H1 (cell line): ENCODE measurements around the gene BPIFB2. TPM values are rescaled to one million over a fixed set of nuclear protein-coding genes. Genes with fewer than 3 reads are reported as not detected.
A peak's percentile ranks its signal among the peaks of the same experiment; 100 is the strongest.

Experiments used
- CTCF ChIA-PET: fragments of 300-600 bp; sonication (Branson Sonifier 250); formaldehyde crosslinking; loops from one replicate; lab custom pipeline; 2021; ENCODE audit not compliant: partially characterized antibody; lab: Charles Lee
- POLR2A ChIA-PET: fragments of 300-600 bp; sonication (Branson Sonifier 250); formaldehyde crosslinking; loops from one replicate; lab custom pipeline; 2021; ENCODE audit warnings: inconsistent platforms; ENCODE audit not compliant: partially characterized antibody; lab: Charles Lee
- DNase-seq, 2 experiments: peaks; one replicate each; pipeline versions ENCODE4 v3.0.0 to v3.0.0-alpha.2; 2010 to 2022; ENCODE audit warnings: low spot score in 2 of 2, low read depth in 1 of 2, mixed read lengths in 1 of 2
- FAIRE-seq: peaks from 2 replicates; lab custom pipeline; 2011; peaks lifted over from hg19 to GRCh38; lab: Jason Lieb, UNC
- H2AFZ ChIP-seq: 2 replicates; pipeline ENCODE4 v1.8.1; 2012; ENCODE audit warnings: low read length, inconsistent platforms
- H2AK5ac ChIP-seq: 2 replicates; pipeline ENCODE4 v1.6.1; 2013; ENCODE audit warnings: low read depth, low read length
- H2BK120ac ChIP-seq: replicated peaks from 2 replicates; pipeline ENCODE3; 2013; ENCODE audit warnings: low read depth, low read length, inconsistent platforms
- H2BK12ac ChIP-seq: 2 replicates; pipeline ENCODE4 v1.6.1; 2013; ENCODE audit warnings: low read depth, low read length
- H2BK15ac ChIP-seq: 2 replicates; pipeline ENCODE4 v1.6.1; 2013; ENCODE audit warnings: low read length
- H2BK20ac ChIP-seq: 2 replicates; pipeline ENCODE4 v1.6.1; 2013; ENCODE audit warnings: low read length
- H2BK5ac ChIP-seq: 2 replicates; pipeline ENCODE4 v1.6.1; 2013; ENCODE audit warnings: low read depth, low read length
- H3K14ac ChIP-seq: 2 replicates; pipeline ENCODE4 v1.6.1; 2013; ENCODE audit warnings: inconsistent platforms; ENCODE audit not compliant: insufficient read length
- H3K18ac ChIP-seq: 2 replicates; pipeline ENCODE4 v1.6.1; 2013; ENCODE audit warnings: low read length; ENCODE audit errors: extremely low read depth
- H3K23ac ChIP-seq: 2 replicates; pipeline ENCODE4 v1.6.1; 2013; ENCODE audit warnings: inconsistent platforms; ENCODE audit not compliant: insufficient read length
- H3K23me2 ChIP-seq: 2 replicates; pipeline ENCODE4 v1.6.1; 2013; ENCODE audit warnings: low read depth, low read length
- H3K27ac ChIP-seq: 2 replicates; pipeline ENCODE4 v1.6.1; 2011; ENCODE audit warnings: low read depth, low read length, inconsistent platforms
- H3K27me3 ChIP-seq, 4 experiments: replicated peaks in 1 of 4; 1 replicate in 1 of 4; 2 replicates in 3 of 4; pipeline versions ENCODE4 v1.6.1 to v1.8.1; 2011 to 2013; ENCODE audit warnings: low read length in 3 of 4, mild to moderate bottlenecking in 3 of 4, inconsistent platforms in 2 of 4, mixed read lengths in 2 of 4, moderate library complexity in 1 of 4; ENCODE audit not compliant: control insufficient read depth in 3 of 4, insufficient read depth in 3 of 4; ENCODE audit errors: extremely low read depth in 1 of 4
- H3K36me3 ChIP-seq, 4 experiments: 2 replicates each; pipeline versions ENCODE4 v1.6.1 to v1.8.1; 2011 to 2013; ENCODE audit warnings: mild to moderate bottlenecking in 4 of 4, low read length in 3 of 4, moderate library complexity in 2 of 4, control low read depth in 1 of 4, inconsistent platforms in 1 of 4; ENCODE audit not compliant: insufficient read depth in 4 of 4, control insufficient read depth in 2 of 4
- H3K4ac ChIP-seq: replicated peaks from 2 replicates; pipeline ENCODE3; 2013; ENCODE audit warnings: low read length, low read depth, mixed read lengths, inconsistent platforms; ENCODE audit not compliant: insufficient read length
- H3K4me1 ChIP-seq, 4 experiments: replicated peaks in 1 of 4; 1 replicate in 1 of 4; 2 replicates in 3 of 4; pipeline versions ENCODE4 v1.6.1 to v1.8.1; 2011 to 2013; ENCODE audit warnings: low read length in 3 of 4, inconsistent platforms in 2 of 4, mixed read lengths in 1 of 4; ENCODE audit not compliant: insufficient read depth in 4 of 4, control insufficient read depth in 3 of 4
- H3K4me2 ChIP-seq, 2 experiments: 2 replicates each; pipeline versions ENCODE4 v1.6.1 to v1.8.1; 2011 to 2013; ENCODE audit warnings: low read depth in 2 of 2, low read length in 2 of 2, control low read depth in 1 of 2, inconsistent platforms in 1 of 2, mild to moderate bottlenecking in 1 of 2; ENCODE audit not compliant: insufficient read depth in 1 of 2
- H3K4me3 ChIP-seq, 4 experiments: fragments of 200-600, 300-600 bp in 1 of 4; sonication (generic), shearing (Covaris generic), sonication (Bioruptor Twin) in 1 of 4; 2 replicates each; pipeline versions ENCODE4 v1.5.1 to v1.8.1; 2011 to 2016; ENCODE audit warnings: low read length in 4 of 4, low read depth in 3 of 4, control low read depth in 2 of 4, inconsistent platforms in 2 of 4, mild to moderate bottlenecking in 2 of 4, mixed read lengths in 1 of 4, moderate library complexity in 1 of 4; ENCODE audit not compliant: insufficient read depth in 2 of 4; ENCODE audit errors: extremely low read depth in 1 of 4
- H3K56ac ChIP-seq: replicated peaks from 2 replicates; pipeline ENCODE3; 2013; ENCODE audit warnings: low read depth, mild to moderate bottlenecking, mixed read lengths, low read length, inconsistent platforms; ENCODE audit not compliant: insufficient read length
- H3K79me1 ChIP-seq: 2 replicates; pipeline ENCODE4 v1.6.1; 2013; ENCODE audit warnings: low read depth, low read length, control low read depth
- H3K79me2 ChIP-seq, 2 experiments: 2 replicates each; pipeline versions ENCODE4 v1.6.1 to v1.8.1; 2012 to 2013; ENCODE audit warnings: low read length in 2 of 2, mild to moderate bottlenecking in 2 of 2, inconsistent platforms in 1 of 2; ENCODE audit not compliant: insufficient read depth in 2 of 2, control insufficient read depth in 1 of 2
- H3K9ac ChIP-seq, 4 experiments: replicated peaks in 1 of 4; 1 replicate in 1 of 4; 2 replicates in 3 of 4; pipeline versions ENCODE4 v1.6.1 to v1.8.1; 2011 to 2013; ENCODE audit warnings: low read depth in 3 of 4, low read length in 3 of 4, control low read depth in 2 of 4, mild to moderate bottlenecking in 2 of 4, moderate library complexity in 2 of 4, inconsistent platforms in 1 of 4; ENCODE audit errors: extremely low read depth in 1 of 4
- H3K9me3 ChIP-seq, 2 experiments: 2 replicates each; pipeline versions ENCODE4 v1.6.1 to v1.8.1; 2012 to 2013; ENCODE audit warnings: mild to moderate bottlenecking in 2 of 2, moderate library complexity in 2 of 2, control low read depth in 1 of 2, inconsistent platforms in 1 of 2, low read depth in 1 of 2, low read length in 1 of 2, mixed read lengths in 1 of 2; ENCODE audit not compliant: insufficient read depth in 2 of 2
- H4K20me1 ChIP-seq, 2 experiments: replicated peaks in 1 of 2; 2 replicates each; pipeline versions ENCODE3 to v1.8.1; 2011 to 2013; ENCODE audit warnings: inconsistent platforms in 2 of 2, low read length in 2 of 2, mild to moderate bottlenecking in 1 of 2; ENCODE audit not compliant: insufficient read depth in 2 of 2, control insufficient read depth in 1 of 2
- H4K5ac ChIP-seq: 2 replicates; pipeline ENCODE4 v1.6.1; 2013; ENCODE audit warnings: low read length, low read depth, mixed read lengths, inconsistent platforms; ENCODE audit not compliant: insufficient read length
- H4K8ac ChIP-seq: 2 replicates; pipeline ENCODE4 v1.8.0; 2013; ENCODE audit warnings: mild to moderate bottlenecking, moderate library complexity, low read length, inconsistent platforms; ENCODE audit not compliant: insufficient read depth; ENCODE audit errors: extremely low read depth
- H4K91ac ChIP-seq: replicated peaks from 2 replicates; pipeline ENCODE3; 2013; ENCODE audit warnings: low read length, mixed read lengths, inconsistent platforms; ENCODE audit not compliant: insufficient read length
- CHD1 ChIP-seq: IDR thresholded peaks from 2 replicates; pipeline ENCODE4 v1.6.1; 2012; ENCODE audit warnings: low read depth, low read length, improper control_type of control experiment
- KDM1A ChIP-seq: fragments of 200-600, 300-600 bp; sonication (generic); IDR thresholded peaks from 2 replicates; pipeline ENCODE4 v1.7.1; 2016; ENCODE audit warnings: mild to moderate bottlenecking, low read length, borderline replicate concordance
- MAFK ChIP-seq: IDR thresholded peaks from 2 replicates; pipeline ENCODE4 v1.6.1; 2012; ENCODE audit warnings: low read depth, mild to moderate bottlenecking, improper control_type of control experiment, low read length
- POU5F1 ChIP-seq: IDR thresholded peaks from 2 replicates; pipeline ENCODE4 v1.6.1; 2011; ENCODE audit warnings: low read depth, mild to moderate bottlenecking, low read length, moderate library complexity
- RAD21 ChIP-seq, 2 experiments: IDR thresholded peaks in 1 of 2; conservative IDR thresholded peaks in 1 of 2; 2 replicates each; pipeline ENCODE4 v1.6.1; 2011; ENCODE audit warnings: low read depth in 2 of 2, low read length in 2 of 2, improper control_type of control experiment in 1 of 2, inconsistent platforms in 1 of 2, mild to moderate bottlenecking in 1 of 2, moderate library complexity in 1 of 2
- RNF2 ChIP-seq: fragments of 200-900, 300-1000 bp; sonication (generic); IDR thresholded peaks from 2 replicates; pipeline ENCODE4 v1.7.1; 2016; ENCODE audit warnings: borderline replicate concordance, low read depth, mild to moderate bottlenecking, antibody characterized with exemption, low read length; ENCODE audit not compliant: poor library complexity, severe bottlenecking; ENCODE audit errors: missing control alignments
- SAP30 ChIP-seq: fragments of 300-600 bp; sonication (generic); IDR thresholded peaks from 2 replicates; pipeline ENCODE4 v1.7.1; 2012; ENCODE audit warnings: low read length, moderate library complexity, mild to moderate bottlenecking, inconsistent platforms; ENCODE audit not compliant: insufficient read depth, insufficient replicate concordance
- SIRT6 ChIP-seq: IDR thresholded peaks from one replicate; pipeline ENCODE4 v1.7.1; 2012; ENCODE audit warnings: low read length, inconsistent platforms
- WGBS, 2 experiments: shearing (Covaris generic) in 1 of 2; methylation state at CpG; one replicate each; pipeline versions ENCODE4 v1.1.6 to v1.1.7; 2013 to 2015; ENCODE audit warnings: low lambda C conversion rate in 2 of 2, mixed read lengths in 2 of 2, inconsistent platforms in 1 of 2, low coverage in 1 of 2, missing lambda C conversion rate in 1 of 2; ENCODE audit not compliant: insufficient replicate concordance in 2 of 2, insufficient coverage in 1 of 2, insufficient read length in 1 of 2; ENCODE audit errors: extremely low coverage in 1 of 2, missing lambda C conversion rate in 1 of 2; 5-methylcytosine and 5-hydroxymethylcytosine counted together
- long read RNA-seq, 2 experiments: library from RNA in 1 of 2; library from capped mRNA in 1 of 2; stranded (forward); transcript quantifications; one replicate each; pipeline ENCODE4 v2.0.0, GENCODE V29; 2021; ENCODE audit warnings: inconsistent platforms in 1 of 2
- polyA minus RNA-seq, 3 experiments: library from RNA; depleted of rRNA, polyadenylated mRNA; stranded (reverse); fragments of >200 nt; gene quantifications; 1 replicate in 2 of 3; 2 replicates in 1 of 3; pipeline ENCODE4 v1.2.3, GENCODE V29; 2011
- polyA plus RNA-seq, 7 experiments: library from polyadenylated mRNA; depleted of rRNA in 3 of 7; stranded (reverse) in 5 of 7; unstranded in 2 of 7; fragments of >200 nt in 5 of 7; fragments of 200-250 nt in 2 of 7; gene quantifications; 1 replicate in 5 of 7; 2 replicates in 1 of 7; 4 replicates in 1 of 7; pipeline versions ENCODE4 v1.2.1 to v1.2.3, GENCODE V29; 2011 to 2013; ENCODE audit warnings: missing spikeins in 2 of 7, mixed read lengths in 2 of 7
- total RNA-seq: library from RNA; stranded (reverse); fragmentation: NEBNext Ultra II Directional; extraction: Animal tissue kit (Norgen Biotek cat#: 25700); gene quantifications from 2 replicates; pipeline ENCODE4 v1.2.1, GENCODE V29; 2021

Gene BPIFB2
- total RNA-seq: not detected in 2 replicates
- not detected in 2 replicates for polyA plus RNA-seq (2011; rRNA removed)
- 0.62 TPM for polyA plus RNA-seq (2011; cell fraction: cytosol; rRNA removed)
- not detected for polyA plus RNA-seq (2011; cell fraction: nucleus; rRNA removed)
- not detected in 4 replicates for polyA plus RNA-seq (2012, experiment 1 of 2)
- polyA plus RNA-seq (2012, experiment 2 of 2): 0.13 TPM
- not detected for polyA plus RNA-seq (2013, experiment 1 of 2)
- not detected for polyA plus RNA-seq (2013, experiment 2 of 2)
- polyA minus RNA-seq (2011; rRNA and poly(A)+ RNA removed): 0.15 TPM in 1 of 2 replicates, not detected in the other
- not detected for polyA minus RNA-seq (2011; cell fraction: cytosol; rRNA and poly(A)+ RNA removed)
- polyA minus RNA-seq (2011; cell fraction: nucleus; rRNA and poly(A)+ RNA removed): not detected
- long read RNA-seq, experiment 1: 0 reads
- long read RNA-seq, experiment 2: 0 reads

DNA sequence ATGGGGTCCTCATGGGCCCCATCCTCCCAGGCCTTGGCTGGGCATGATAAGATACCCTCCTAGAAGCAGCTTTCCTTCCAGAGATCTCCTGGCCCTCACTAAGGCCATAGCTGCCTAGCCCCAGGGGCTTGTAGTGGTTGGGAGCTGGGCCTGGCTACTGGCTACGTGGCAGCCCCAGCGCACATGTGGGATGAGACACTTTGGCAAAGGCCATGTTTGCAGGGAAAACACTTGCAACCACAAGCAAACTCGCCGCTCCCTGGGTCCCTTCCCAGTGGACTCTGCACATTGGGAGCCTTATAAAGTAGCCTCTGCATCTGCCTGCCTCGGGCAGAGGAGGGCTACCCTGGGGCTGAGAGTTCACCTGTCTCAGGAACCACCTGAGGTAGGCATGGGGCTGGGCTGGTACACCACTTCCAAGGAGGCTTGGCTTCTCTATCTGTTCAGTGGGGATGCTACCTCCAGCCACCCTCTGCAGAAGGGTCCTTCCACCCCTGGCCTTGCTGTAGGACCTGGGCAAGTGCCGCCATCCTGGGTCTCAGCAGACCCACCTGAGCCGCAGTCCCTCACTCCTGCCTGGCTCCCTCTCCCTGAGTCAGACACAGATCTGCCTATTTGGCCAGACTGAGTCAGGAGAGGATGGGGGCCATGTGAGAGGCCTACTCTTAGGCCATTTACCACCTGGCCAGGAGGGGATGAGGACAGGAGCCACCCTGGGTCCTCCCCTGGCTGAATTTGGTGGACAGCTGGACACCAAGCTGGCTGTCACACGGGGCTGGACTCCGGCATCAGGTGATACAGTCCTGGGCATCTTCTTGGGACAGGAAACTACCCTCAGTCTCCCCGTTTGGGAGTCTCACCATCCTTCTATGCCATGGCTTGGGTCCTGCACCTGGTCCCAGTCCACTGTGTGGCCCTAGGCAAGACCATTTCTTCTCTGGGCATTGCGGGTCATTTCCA, at the start of gene BPIFB2:
BPIFB2 (plus strand) TSS at position 329 of the 960 bp plus-strand sequence. CDS start 871 bp downstream, outside the sequence.
- Histone ChIP-seq H4K5ac (no peak within 1 kb of the TSS), H3K79me1 (no peaks in the 10 kb centered on the region), H2BK20ac (no peak within 1 kb of the TSS; the same call in 1 of the 2 replicates), H3K27me3 (no peaks in the 10 kb centered on the region), H3K9me3 (0 out of 4 replicates have a peak, but pooled peaks cover 0 to 2% of the 10 kb centered on the region in 2 experiments), H3K4me1 (no peaks in the 10 kb centered on the region; a peak in 1 of 7 replicates), H2BK120ac (no peak within 1 kb of the TSS), H4K91ac (no peak within 1 kb of the TSS), H3K4ac (no peak within 1 kb of the TSS), H2AFZ (no peak within 1 kb of the TSS), H3K56ac (no peak within 1 kb of the TSS), H3K14ac (no peak within 1 kb of the TSS), H2AK5ac (no peak within 1 kb of the TSS), H4K20me1 (no peaks in the 10 kb centered on the region), H3K36me3 (no peaks in the 10 kb centered on the region), H3K79me2 (no peaks in the 10 kb centered on the region), H3K23me2 (no peaks in the 10 kb centered on the region), H2BK15ac (no peak within 1 kb of the TSS), H2BK5ac (peak within 1 kb of the TSS; percentile 75; the same call in 1 of the 2 replicates), H4K8ac (no peak within 1 kb of the TSS; the same call in 1 of the 2 replicates), H3K27ac (no peak within 1 kb of the TSS), H3K4me3 (no peak within 1 kb of the TSS), H3K18ac (no peak within 1 kb of the TSS), H2BK12ac (no peak within 1 kb of the TSS), H3K23ac (peak within 1 kb of the TSS; percentile 87), H3K4me2 (no peak within 1 kb of the TSS), H3K9ac (no peak within 1 kb of the TSS)
- 74% methylated on average over 10 of the region's 11 CpGs; no CpG with 5 or more reads in 1 of the 2 experiments for WGBS, 2 experiments
- FAIRE-seq: no peak
- POLR2A ChIA-PET: no interaction called here
- no peak for DNase-seq
- CTCF ChIA-PET: interaction anchor here (1.1 to 9.1 kb wide), 7 partner anchors 9 to 113 kb away, joined by 3 to 86 read pairs (median 5); no protein-coding TSS in a partner anchor
- TF ChIP-seq RNF2: no peak
- no peak for TF ChIP-seq KDM1A
- TF ChIP-seq POU5F1: no peak
- TF ChIP-seq SAP30: no peak
- no peak for TF ChIP-seq RAD21 (IDR thresholded peaks at IDR 0.05 in 1 of 2, conservative IDR thresholded peaks at IDR 0.05 in 1 of 2; ENCODE audit: low read depth in 2 of 2, low read length in 2 of 2)
- no peak for TF ChIP-seq SIRT6
- no peak for TF ChIP-seq MAFK
- TF ChIP-seq CHD1: no peak
